Osteocyte (in vitro differentiated cells): ENCODE data around the gene ANAPC2. TPM values are rescaled to one million over a fixed set of nuclear protein-coding genes. Genes with fewer than 3 reads are reported as not detected.

Source experiments
- DNase-seq: peaks from one replicate; pipeline ENCODE4 v3.0.0; 2021; ENCODE audit warnings: mixed read lengths; ENCODE audit not compliant: unreplicated experiment; ENCODE audit errors: extremely low spot score
- H3K27ac Mint-ChIP-seq: one replicate; pipeline ENCODE4 v1.8.0; 2021; ENCODE audit warnings: mild to moderate bottlenecking, mixed read lengths; ENCODE audit not compliant: unreplicated experiment
- H3K27me3 Mint-ChIP-seq: one replicate; pipeline ENCODE4 v1.8.0; 2021; ENCODE audit warnings: mixed read lengths; ENCODE audit not compliant: unreplicated experiment
- H3K36me3 Mint-ChIP-seq: one replicate; pipeline ENCODE4 v1.8.0; 2021; ENCODE audit warnings: mixed read lengths; ENCODE audit not compliant: unreplicated experiment
- H3K4me1 Mint-ChIP-seq: one replicate; pipeline ENCODE4 v1.8.0; 2021; ENCODE audit warnings: mixed read lengths; ENCODE audit not compliant: unreplicated experiment
- H3K4me3 Mint-ChIP-seq: one replicate; pipeline ENCODE4 v1.8.0; 2021; ENCODE audit warnings: mild to moderate bottlenecking, moderate library complexity, mixed read lengths; ENCODE audit not compliant: unreplicated experiment
- H3K9me3 Mint-ChIP-seq: one replicate; pipeline ENCODE4 v1.8.0; 2021; ENCODE audit warnings: mixed read lengths; ENCODE audit not compliant: unreplicated experiment
- total RNA-seq: library from RNA; stranded (reverse); gene quantifications from 2 replicates; pipeline ENCODE4 v1.2.1, GENCODE V29; 2021
- TF ChIP-seq, protein P1 (sequence below): fragments of 200-600 bp; sonication (generic); IDR thresholded peaks from 2 replicates; pipeline ENCODE4 v1.5.0; 2021; ENCODE audit warnings: antibody characterized with exemption, mild to moderate bottlenecking, moderate library complexity

Gene ANAPC2
- total RNA-seq, 1 donor from 2014 or later: 61.0 TPM

GRCh38 chr9:137149363-137149762 lies 39.0 kb downstream of the ANAPC2 start:
- Mint-ChIP-seq H3K9me3 (no peaks in the 10 kb centered on the region), H3K27ac (no peak overlapping the region), H3K4me3 (no peak overlapping the region), H3K36me3 (no peaks in the 10 kb centered on the region), H3K27me3 (no peaks in the 10 kb centered on the region), H3K4me1 (no peaks in the 10 kb centered on the region)
- DNase-seq: no peak
- TF ChIP-seq, protein P1, sequence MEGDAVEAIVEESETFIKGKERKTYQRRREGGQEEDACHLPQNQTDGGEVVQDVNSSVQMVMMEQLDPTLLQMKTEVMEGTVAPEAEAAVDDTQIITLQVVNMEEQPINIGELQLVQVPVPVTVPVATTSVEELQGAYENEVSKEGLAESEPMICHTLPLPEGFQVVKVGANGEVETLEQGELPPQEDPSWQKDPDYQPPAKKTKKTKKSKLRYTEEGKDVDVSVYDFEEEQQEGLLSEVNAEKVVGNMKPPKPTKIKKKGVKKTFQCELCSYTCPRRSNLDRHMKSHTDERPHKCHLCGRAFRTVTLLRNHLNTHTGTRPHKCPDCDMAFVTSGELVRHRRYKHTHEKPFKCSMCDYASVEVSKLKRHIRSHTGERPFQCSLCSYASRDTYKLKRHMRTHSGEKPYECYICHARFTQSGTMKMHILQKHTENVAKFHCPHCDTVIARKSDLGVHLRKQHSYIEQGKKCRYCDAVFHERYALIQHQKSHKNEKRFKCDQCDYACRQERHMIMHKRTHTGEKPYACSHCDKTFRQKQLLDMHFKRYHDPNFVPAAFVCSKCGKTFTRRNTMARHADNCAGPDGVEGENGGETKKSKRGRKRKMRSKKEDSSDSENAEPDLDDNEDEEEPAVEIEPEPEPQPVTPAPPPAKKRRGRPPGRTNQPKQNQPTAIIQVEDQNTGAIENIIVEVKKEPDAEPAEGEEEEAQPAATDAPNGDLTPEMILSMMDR: no peak

DNA sequence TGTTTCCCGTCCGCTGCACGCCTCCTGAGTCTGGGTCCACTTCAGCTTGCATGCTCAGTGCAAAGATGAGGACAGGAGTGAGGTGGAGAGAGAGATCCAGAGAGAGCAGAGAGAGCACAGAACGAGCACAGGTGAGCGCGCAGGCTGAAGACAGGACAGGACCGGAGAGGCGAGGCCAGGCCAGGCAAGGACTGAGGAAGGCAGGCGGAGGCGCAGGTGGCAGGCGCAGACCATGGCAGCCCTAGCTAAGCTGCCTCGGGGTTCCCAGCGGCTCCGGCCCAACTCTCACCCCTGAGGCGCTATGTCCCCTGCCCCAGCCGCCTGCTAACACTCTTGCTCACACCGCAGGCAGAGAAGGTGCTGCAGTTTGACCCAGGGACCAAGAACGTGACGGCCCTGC lies 39.7 kb downstream of the ANAPC2 start:
- no peaks in the 10 kb centered on the region for H3K9me3 Mint-ChIP-seq
- DNase-seq: no peak
- TF ChIP-seq, protein P1: no peak
- H3K27ac Mint-ChIP-seq: no peak overlapping the region
- H3K27me3 Mint-ChIP-seq: no peaks in the 10 kb centered on the region
- no peaks in the 10 kb centered on the region for H3K4me1 Mint-ChIP-seq
- H3K4me3 Mint-ChIP-seq: no peak overlapping the region
- H3K36me3 Mint-ChIP-seq: no peaks in the 10 kb centered on the region

DNA sequence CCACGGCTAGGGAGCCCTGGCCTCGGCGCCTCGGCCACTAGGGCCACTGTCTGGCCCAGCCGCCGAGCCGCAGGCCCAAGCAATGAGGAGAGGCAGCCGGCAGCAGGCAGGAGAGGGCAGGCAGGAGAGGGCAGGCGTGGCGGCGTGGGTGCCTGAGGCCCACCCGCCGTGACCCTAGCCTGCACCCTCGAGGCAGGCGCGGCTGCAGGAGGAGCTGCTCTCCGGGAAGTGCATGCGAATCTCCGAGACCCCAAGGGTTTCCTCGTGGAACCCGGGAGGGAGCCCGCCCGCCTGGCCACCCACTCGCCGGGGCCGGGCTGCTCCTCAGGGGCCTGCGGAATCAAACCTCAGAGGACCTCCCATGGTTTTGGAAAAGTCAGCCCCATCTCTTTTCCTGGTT lies 40.1 kb downstream of the ANAPC2 start:
- Mint-ChIP-seq H3K27ac (no peak overlapping the region), H3K4me1 (no peaks in the 10 kb centered on the region), H3K36me3 (no peaks in the 10 kb centered on the region), H3K9me3 (no peaks in the 10 kb centered on the region), H3K27me3 (no peaks in the 10 kb centered on the region), H3K4me3 (no peak overlapping the region)
- no peak for DNase-seq
- TF ChIP-seq, protein P1: no peak

DNA sequence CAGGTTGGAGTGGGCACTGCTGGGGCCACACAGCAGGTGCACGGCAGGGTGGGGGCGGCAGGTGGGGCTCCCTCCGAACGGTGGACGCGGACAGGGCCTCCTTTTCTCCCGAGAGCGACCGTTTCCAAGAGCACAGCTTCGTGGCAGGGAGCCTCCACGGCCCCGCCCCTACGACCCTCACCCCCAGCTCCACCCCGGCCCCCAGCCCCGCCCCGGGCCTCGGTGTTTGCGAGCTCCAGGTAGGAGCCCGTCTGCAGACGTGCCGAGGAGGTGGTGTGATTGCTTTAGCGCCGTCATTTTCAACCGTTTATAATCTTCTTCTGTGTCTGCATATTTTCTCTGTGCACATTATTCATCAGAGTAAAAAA lies 40.6 kb downstream of the ANAPC2 start:
- no peaks in the 10 kb centered on the region for H3K4me1 Mint-ChIP-seq
- no peaks in the 10 kb centered on the region for H3K9me3 Mint-ChIP-seq
- no peak overlapping the region for H3K27ac Mint-ChIP-seq
- no peak overlapping the region for H3K4me3 Mint-ChIP-seq
- no peaks in the 10 kb centered on the region for H3K27me3 Mint-ChIP-seq
- H3K36me3 Mint-ChIP-seq: no peaks in the 10 kb centered on the region
- TF ChIP-seq, protein P1: no peak
- no peak for DNase-seq

GRCh38 chr9:137147091-137147792 lies 41.1 kb downstream of the ANAPC2 start:
- TF ChIP-seq, protein P1: no peak
- Mint-ChIP-seq H3K4me3 (no peak overlapping the region), H3K27me3 (peaks cover 3% of the 10 kb centered on the region), H3K36me3 (no peaks in the 10 kb centered on the region), H3K27ac (no peak overlapping the region), H3K4me1 (no peaks in the 10 kb centered on the region), H3K9me3 (no peaks in the 10 kb centered on the region)
- DNase-seq: no peak
